ENCODE data around the gene MBTPS1.

MBTPS1 gene

DNA sequence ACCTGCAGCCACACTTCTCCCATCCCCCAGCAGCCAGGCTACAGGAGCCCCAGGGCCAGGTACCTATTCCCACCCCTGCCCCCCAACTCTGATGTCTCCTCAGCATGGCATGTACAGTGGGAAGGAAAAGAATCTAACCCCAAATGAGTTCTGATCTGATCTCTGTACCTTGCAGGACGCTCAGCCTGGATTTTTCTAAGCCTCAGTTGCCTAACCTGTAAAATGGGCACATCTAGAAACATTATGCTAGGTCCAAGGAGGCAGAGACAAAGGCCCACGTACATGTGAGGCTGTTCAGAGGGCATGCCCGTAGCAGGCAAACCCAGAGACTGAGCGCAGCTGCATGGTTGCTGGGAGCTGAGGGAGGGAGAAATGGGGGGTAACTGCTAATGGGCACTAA, 109.2 kb downstream of the MBTPS1 start:
- in situ Hi-C loops (cut with HindIII; ENCODE audit: low pct_unique_long_range_greater_than_20kb, low sequenced_read_pairs), result no loop called here
- no peak for TF ChIP-seq JUND (IDR thresholded peaks at IDR 0.05; ENCODE audit: low read depth)
- no peak for DNase-seq (ENCODE audit: low read depth in 1 of 2, low spot score in 1 of 2)

DNA sequence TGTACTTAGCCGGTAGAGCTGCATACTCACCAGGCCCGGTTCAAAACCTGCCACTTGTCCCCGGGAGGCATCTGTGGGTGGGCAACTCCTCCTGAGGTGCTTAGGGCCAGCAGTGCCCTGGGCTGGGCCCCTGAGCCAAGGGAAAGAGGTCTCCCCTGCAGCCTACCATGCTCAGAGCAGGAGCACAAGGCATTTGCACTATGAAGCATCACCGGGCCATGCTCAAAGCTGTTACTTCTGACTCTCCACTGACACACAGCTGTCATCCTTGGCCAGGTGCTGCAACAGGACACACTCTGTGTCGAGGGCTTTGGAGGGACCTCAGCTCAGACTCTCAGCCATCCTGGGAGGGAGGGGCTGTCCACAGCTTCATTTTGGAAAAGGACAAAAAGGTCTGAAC, 111.4 kb downstream of the MBTPS1 start:
- DNase-seq (ENCODE audit: low read depth in 1 of 2, low spot score in 1 of 2), result no peak
- in situ Hi-C loops (cut with HindIII; ENCODE audit: low pct_unique_long_range_greater_than_20kb, low sequenced_read_pairs), result no loop called here
- TF ChIP-seq JUND (IDR thresholded peaks at IDR 0.05; ENCODE audit: low read depth), result no peak

DNA sequence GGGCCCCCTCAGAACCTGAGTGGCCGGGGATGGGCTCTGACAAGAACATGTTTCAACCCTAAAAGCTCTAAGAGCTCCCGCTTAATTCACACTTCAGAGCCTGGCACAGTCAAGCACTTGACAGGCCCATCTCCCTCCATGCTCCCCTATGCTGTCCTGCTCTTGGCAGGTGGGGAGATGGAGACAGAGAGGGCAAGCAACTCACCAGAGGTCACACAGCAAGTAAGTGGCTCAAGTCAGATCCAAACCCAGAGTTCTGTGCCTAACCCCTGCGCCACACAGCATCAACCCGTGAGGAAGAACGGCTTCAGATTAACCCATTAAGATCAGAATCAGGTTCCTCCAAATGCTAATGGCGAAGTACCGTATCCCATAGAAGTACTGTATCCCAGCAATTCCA, 112.3 kb downstream of the MBTPS1 start:
- DNase-seq (ENCODE audit: low read depth in 1 of 2, low spot score in 1 of 2), result no peak
- TF ChIP-seq JUND (IDR thresholded peaks at IDR 0.05; ENCODE audit: low read depth), result no peak
- in situ Hi-C loops (cut with HindIII; ENCODE audit: low pct_unique_long_range_greater_than_20kb, low sequenced_read_pairs), result no loop called here
